HL-60 (cell line): Measurements from ENCODE around the gene IGFALS.
A peak's percentile ranks its signal among the peaks of the same experiment; 100 is the strongest.

ENCODE experiments used
- DNase-seq, 2 experiments: peaks; one replicate each; pipeline ENCODE4 v3.0.0-alpha.2; 2010 to 2020; ENCODE audit warnings: low read depth in 1 of 2, low spot score in 1 of 2
- H3K27ac ChIP-seq: fragments of 250-450 bp; sonication (Bioruptor Pico); replicated peaks from 2 replicates; pipeline ENCODE4 v1.5.1; 2020; ENCODE audit warnings: mild to moderate bottlenecking, moderate library complexity
- H3K27me3 ChIP-seq: fragments of 250-450 bp; sonication (Bioruptor Pico); 2 replicates; pipeline ENCODE4 v1.5.1; 2021; ENCODE audit warnings: mild to moderate bottlenecking, moderate library complexity; ENCODE audit not compliant: insufficient read depth, poor library complexity, severe bottlenecking
- H3K4me3 ChIP-seq: replicated peaks from 2 replicates; pipeline ENCODE4 v1.5.1; 2011; ENCODE audit warnings: mild to moderate bottlenecking, control low read depth, low read length; ENCODE audit not compliant: insufficient read depth
- GABPA ChIP-seq: IDR thresholded peaks from 2 replicates; pipeline ENCODE4 v1.6.1; 2012; ENCODE audit warnings: low read depth
- POLR2AphosphoS5 ChIP-seq: IDR thresholded peaks from 2 replicates; pipeline ENCODE4 v1.6.1; 2012; ENCODE audit warnings: low read depth
- SPI1 ChIP-seq: IDR thresholded peaks from 2 replicates; pipeline ENCODE4 v1.6.1; 2012; ENCODE audit warnings: low read depth, mild to moderate bottlenecking, borderline replicate concordance
- TF ChIP-seq, protein P1 (sequence below): IDR thresholded peaks from 2 replicates; pipeline ENCODE4 v1.6.1; 2012; ENCODE audit warnings: low read depth; ENCODE audit not compliant: insufficient replicate concordance
- TF ChIP-seq, protein P2 (sequence below): IDR thresholded peaks from one replicate; pipeline ENCODE4 v1.5.1; 2011; ENCODE audit warnings: low read length, control low read depth, inconsistent platforms; ENCODE audit not compliant: insufficient read depth

The IGFALS gene

DNA sequence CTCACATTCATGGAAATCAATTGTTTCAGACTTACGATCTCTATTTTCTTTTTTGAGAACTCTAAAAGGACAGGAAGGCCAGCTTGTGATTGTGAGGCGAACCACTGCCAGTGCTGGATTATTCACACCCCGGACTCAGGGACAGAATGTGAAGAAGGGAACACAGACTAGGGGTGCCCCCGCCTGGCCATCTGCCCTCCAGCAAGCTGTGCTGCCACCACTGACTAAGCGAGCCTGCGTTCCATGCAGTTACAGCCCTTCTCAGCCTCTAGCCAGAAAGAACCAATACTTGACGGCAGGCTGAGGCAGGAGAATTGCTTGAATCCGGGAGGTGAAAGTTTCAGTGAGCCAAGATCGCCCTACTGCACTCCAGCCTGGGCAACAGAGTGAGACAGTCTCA lies 30.3 kb upstream of the IGFALS start:
- H3K27me3 ChIP-seq = no peaks in the 10 kb centered on the region
- DNase-seq = peak; percentile 64 to 83
- no peak overlapping the region for H3K27ac ChIP-seq
- H3K4me3 ChIP-seq = no peak overlapping the region
- no peak for TF ChIP-seq SPI1
- TF ChIP-seq, protein P1, sequence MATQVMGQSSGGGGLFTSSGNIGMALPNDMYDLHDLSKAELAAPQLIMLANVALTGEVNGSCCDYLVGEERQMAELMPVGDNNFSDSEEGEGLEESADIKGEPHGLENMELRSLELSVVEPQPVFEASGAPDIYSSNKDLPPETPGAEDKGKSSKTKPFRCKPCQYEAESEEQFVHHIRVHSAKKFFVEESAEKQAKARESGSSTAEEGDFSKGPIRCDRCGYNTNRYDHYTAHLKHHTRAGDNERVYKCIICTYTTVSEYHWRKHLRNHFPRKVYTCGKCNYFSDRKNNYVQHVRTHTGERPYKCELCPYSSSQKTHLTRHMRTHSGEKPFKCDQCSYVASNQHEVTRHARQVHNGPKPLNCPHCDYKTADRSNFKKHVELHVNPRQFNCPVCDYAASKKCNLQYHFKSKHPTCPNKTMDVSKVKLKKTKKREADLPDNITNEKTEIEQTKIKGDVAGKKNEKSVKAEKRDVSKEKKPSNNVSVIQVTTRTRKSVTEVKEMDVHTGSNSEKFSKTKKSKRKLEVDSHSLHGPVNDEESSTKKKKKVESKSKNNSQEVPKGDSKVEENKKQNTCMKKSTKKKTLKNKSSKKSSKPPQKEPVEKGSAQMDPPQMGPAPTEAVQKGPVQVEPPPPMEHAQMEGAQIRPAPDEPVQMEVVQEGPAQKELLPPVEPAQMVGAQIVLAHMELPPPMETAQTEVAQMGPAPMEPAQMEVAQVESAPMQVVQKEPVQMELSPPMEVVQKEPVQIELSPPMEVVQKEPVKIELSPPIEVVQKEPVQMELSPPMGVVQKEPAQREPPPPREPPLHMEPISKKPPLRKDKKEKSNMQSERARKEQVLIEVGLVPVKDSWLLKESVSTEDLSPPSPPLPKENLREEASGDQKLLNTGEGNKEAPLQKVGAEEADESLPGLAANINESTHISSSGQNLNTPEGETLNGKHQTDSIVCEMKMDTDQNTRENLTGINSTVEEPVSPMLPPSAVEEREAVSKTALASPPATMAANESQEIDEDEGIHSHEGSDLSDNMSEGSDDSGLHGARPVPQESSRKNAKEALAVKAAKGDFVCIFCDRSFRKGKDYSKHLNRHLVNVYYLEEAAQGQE = no peak
- no peak for TF ChIP-seq GABPA
- TF ChIP-seq, protein P2, sequence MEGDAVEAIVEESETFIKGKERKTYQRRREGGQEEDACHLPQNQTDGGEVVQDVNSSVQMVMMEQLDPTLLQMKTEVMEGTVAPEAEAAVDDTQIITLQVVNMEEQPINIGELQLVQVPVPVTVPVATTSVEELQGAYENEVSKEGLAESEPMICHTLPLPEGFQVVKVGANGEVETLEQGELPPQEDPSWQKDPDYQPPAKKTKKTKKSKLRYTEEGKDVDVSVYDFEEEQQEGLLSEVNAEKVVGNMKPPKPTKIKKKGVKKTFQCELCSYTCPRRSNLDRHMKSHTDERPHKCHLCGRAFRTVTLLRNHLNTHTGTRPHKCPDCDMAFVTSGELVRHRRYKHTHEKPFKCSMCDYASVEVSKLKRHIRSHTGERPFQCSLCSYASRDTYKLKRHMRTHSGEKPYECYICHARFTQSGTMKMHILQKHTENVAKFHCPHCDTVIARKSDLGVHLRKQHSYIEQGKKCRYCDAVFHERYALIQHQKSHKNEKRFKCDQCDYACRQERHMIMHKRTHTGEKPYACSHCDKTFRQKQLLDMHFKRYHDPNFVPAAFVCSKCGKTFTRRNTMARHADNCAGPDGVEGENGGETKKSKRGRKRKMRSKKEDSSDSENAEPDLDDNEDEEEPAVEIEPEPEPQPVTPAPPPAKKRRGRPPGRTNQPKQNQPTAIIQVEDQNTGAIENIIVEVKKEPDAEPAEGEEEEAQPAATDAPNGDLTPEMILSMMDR = peak; percentile 50
- no peak for TF ChIP-seq POLR2AphosphoS5

DNA sequence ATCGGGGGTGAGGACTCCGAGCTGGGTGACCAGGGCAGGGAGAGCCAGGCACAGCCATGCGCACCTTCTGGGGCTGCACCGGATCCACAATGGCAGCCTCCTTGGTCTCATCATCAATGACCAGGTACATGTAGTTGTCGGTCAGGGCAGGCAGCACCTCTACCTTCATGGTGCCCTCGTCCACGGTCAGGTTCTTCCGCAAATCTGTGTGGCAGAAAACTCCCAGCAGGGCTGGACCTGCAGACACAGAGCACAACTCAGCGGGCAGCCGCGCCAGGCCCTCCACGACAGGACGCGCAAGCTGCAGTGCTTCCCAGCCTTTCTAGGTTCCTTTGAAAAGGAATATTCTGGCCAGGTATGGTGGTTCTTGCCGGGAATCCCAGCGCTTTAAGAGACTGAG lies 29.3 kb upstream of the IGFALS start:
- no peak for DNase-seq

DNA sequence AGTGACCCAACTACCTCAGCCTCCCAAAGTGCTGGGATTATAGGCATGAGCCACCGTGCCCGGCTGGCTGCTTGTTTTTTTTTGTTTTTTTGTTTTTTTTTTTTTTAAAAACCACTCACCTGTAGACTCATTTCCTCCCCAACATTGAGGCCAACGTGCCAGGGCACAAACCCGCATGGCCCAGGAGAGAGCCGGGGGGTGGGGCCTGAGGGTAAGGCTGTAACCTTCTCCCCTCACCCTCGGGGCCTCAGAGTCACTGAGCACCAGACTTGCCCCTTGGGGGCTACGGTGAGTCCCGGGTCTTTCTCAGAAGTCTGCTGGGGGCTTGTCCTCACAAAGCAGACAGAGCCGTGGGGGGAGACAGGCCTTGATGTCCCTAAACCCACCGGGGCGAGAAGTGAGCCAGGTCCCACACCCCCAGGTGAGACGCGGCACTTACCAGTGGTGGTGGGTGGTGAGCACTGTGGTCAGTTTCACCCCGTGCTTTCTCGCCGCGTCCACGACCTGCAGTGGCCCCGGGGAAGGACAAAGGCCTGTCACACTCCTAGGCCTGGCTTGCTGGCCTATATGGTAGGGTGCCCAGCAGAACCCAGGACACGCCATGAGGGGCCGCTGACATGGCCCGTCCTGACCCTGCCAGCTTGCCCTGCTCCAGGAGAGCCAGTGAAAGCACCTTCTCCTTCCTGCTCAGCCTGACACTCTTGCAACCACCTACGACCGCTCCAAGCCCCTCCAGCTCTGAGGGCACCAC lies 28.5 kb upstream of the IGFALS start:
- no peak overlapping the region for H3K4me3 ChIP-seq
- TF ChIP-seq, protein P2 = no peak
- TF ChIP-seq SPI1 = no peak
- no peak for TF ChIP-seq POLR2AphosphoS5
- TF ChIP-seq, protein P1 = no peak
- no peak for TF ChIP-seq GABPA
- H3K27me3 ChIP-seq = no peaks in the 10 kb centered on the region
- H3K27ac ChIP-seq = no peak overlapping the region
- no peak for DNase-seq

More for the DNA sequence above, 29.3 kb upstream of the IGFALS start:
- Histone ChIP-seq H3K27me3 (no peaks in the 10 kb centered on the region), H3K27ac (no peak overlapping the region), H3K4me3 (no peak overlapping the region)
- TF ChIP-seq, protein P1 = no peak
- TF ChIP-seq GABPA = no peak
- TF ChIP-seq, protein P2 = no peak
- TF ChIP-seq SPI1 = no peak
- TF ChIP-seq POLR2AphosphoS5 = no peak
